ENCODE results near the gene CEP83. TPM values are rescaled to one million over a fixed set of nuclear protein-coding genes. Genes with fewer than 3 reads are reported as not detected.

The CEP83 gene
- polyA plus RNA-seq, 1 donor (not counting 4 experiments of a cell fraction or from before 2014, with no cell fraction given), result 9.5 TPM

DNA sequence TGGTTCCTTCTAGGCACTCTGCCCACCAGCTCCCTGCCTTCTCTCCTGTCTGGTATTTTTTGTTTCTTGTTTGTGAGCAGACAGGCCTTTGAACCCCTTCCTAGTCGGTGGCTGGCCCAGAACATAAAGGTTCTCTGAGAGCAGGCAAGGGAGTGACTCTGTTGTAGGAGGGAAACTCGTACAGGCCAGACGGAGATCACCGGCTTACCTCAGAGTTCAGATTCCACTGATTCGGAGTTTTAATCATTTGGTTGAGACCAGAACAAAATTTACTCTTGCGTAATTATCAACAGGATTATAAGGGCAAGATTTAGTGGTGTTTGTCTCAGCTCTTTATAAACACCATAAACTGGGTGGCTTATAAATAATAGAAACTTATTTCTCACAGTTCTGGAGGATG is 182.9 kb downstream of the CEP83 start:
- DNase-seq (ENCODE audit: low read depth, low spot score) (no peak), FAIRE-seq (no peak)
- Histone ChIP-seq H3K9ac (ENCODE audit: control insufficient read depth, extremely low read depth, insufficient read depth, low read length) (no peak overlapping the region), H3K27me3 (ENCODE audit: control insufficient read depth, extremely low read depth, insufficient read depth, low read length) (no peaks in the 10 kb centered on the region), H3K27ac (ENCODE audit: control insufficient read depth, insufficient read depth, low read length) (no peak overlapping the region), H3K79me2 (ENCODE audit: control insufficient read depth, insufficient read depth, low read length) (no peaks in the 10 kb centered on the region), H3K36me3 (ENCODE audit: control insufficient read depth in 2 of 2, extremely low read depth in 1 of 2, insufficient read depth in 2 of 2, low read length in 2 of 2) (no peaks in the 10 kb centered on the region), H2AFZ (ENCODE audit: control insufficient read depth, low read length) (no peak overlapping the region), H3K4me3 (ENCODE audit: control insufficient read depth in 2 of 3, extremely low read depth in 1 of 3, insufficient read depth in 2 of 3, low read depth in 1 of 3, low read length in 3 of 3) (no peak overlapping the region), H3K9me1 (ENCODE audit: control insufficient read depth, extremely low read depth, insufficient read depth, low read length) (no peaks in the 10 kb centered on the region), H3K9me3 (ENCODE audit: control insufficient read depth, low read depth, low read length) (no peaks in the 10 kb centered on the region), H3K4me2 (ENCODE audit: control insufficient read depth, extremely low read depth, insufficient read depth, low read depth, low read length) (no peak overlapping the region), H4K20me1 (ENCODE audit: control insufficient read depth, extremely low read depth, insufficient read depth, low read length) (no peaks in the 10 kb centered on the region), H3K4me1 (ENCODE audit: control insufficient read depth, extremely low read depth, insufficient read depth, low read length) (no peaks in the 10 kb centered on the region)
- dilution Hi-C loops (cut with MboI; ENCODE audit: extremely low pct_ligation_motif_present, low sequenced_read_pairs), result no loop called here
- TF ChIP-seq EZH2 (IDR thresholded peaks at IDR 0.05; ENCODE audit: low read length) (no peak), CTCF (optimal IDR thresholded peaks at IDR 0.05 in 1 of 3, IDR thresholded peaks at IDR 0.05 in 1 of 3, conservative IDR thresholded peaks at IDR 0.05 in 1 of 3; ENCODE audit: extremely low read depth in 1 of 3, insufficient read depth in 2 of 3, low read length in 3 of 3) (no peak)

DNA sequence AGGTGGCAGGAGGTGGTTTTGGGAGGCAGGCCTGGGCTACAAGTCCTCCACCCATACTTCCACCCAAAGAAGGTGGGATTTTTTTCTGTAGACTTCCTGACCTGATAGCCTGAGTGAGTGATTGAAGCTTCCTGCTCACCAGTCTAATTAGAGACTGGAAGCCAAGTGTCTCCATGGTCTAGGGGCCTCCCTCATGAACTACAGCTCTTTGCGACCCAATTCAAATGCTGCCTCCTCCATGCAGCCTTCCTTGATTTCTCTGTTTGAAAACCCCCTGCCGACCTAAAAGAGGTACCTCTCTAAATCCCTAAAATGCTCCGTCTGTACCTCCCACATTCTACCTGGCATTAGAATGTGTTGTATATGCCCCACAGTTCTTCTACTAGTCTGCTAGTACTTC is 186.4 kb downstream of the CEP83 start:
- FAIRE-seq (no peak), DNase-seq (ENCODE audit: low read depth, low spot score) (no peak)
- Histone ChIP-seq H3K79me2 (ENCODE audit: control insufficient read depth, insufficient read depth, low read length) (no peaks in the 10 kb centered on the region), H3K9ac (ENCODE audit: control insufficient read depth, extremely low read depth, insufficient read depth, low read length) (no peak overlapping the region), H2AFZ (ENCODE audit: control insufficient read depth, low read length) (no peak overlapping the region), H3K4me2 (ENCODE audit: control insufficient read depth, extremely low read depth, insufficient read depth, low read depth, low read length) (no peak overlapping the region), H3K27ac (ENCODE audit: control insufficient read depth, insufficient read depth, low read length) (no peak overlapping the region), H3K9me3 (ENCODE audit: control insufficient read depth, low read depth, low read length) (no peaks in the 10 kb centered on the region), H3K9me1 (ENCODE audit: control insufficient read depth, extremely low read depth, insufficient read depth, low read length) (no peaks in the 10 kb centered on the region), H3K4me1 (ENCODE audit: control insufficient read depth, extremely low read depth, insufficient read depth, low read length) (no peaks in the 10 kb centered on the region), H4K20me1 (ENCODE audit: control insufficient read depth, extremely low read depth, insufficient read depth, low read length) (no peaks in the 10 kb centered on the region), H3K4me3 (ENCODE audit: control insufficient read depth in 2 of 3, extremely low read depth in 1 of 3, insufficient read depth in 2 of 3, low read depth in 1 of 3, low read length in 3 of 3) (no peak overlapping the region), H3K36me3 (ENCODE audit: control insufficient read depth in 2 of 2, extremely low read depth in 1 of 2, insufficient read depth in 2 of 2, low read length in 2 of 2) (no peaks in the 10 kb centered on the region), H3K27me3 (ENCODE audit: control insufficient read depth, extremely low read depth, insufficient read depth, low read length) (peaks cover 3% of the 10 kb centered on the region)
- no peak for TF ChIP-seq EZH2 (IDR thresholded peaks at IDR 0.05; ENCODE audit: low read length)
- no peak for TF ChIP-seq CTCF (optimal IDR thresholded peaks at IDR 0.05 in 1 of 3, IDR thresholded peaks at IDR 0.05 in 1 of 3, conservative IDR thresholded peaks at IDR 0.05 in 1 of 3; ENCODE audit: extremely low read depth in 1 of 3, insufficient read depth in 2 of 3, low read length in 3 of 3)
- dilution Hi-C loops (cut with MboI; ENCODE audit: extremely low pct_ligation_motif_present, low sequenced_read_pairs), result no loop called here
